GM12878 (cell line): Measurements from ENCODE around the gene NLGN2.

Source experiments
- BCL11A ChIP-seq: IDR thresholded peaks from 2 replicates; pipeline ENCODE4 v1.6.1; 2011; ENCODE audit warnings: low read depth, low read length
- CBX3 ChIP-seq: fragments of 200-600 bp; sonication (generic); IDR thresholded peaks from 2 replicates; pipeline ENCODE4 v1.6.1; 2016; ENCODE audit warnings: low read depth, borderline replicate concordance
- EP300 ChIP-seq, 2 experiments: fragments of 150-350 bp in 1 of 2; IDR thresholded peaks; 2 replicates each; pipeline ENCODE4 v1.6.1; 2011 to 2012; ENCODE audit warnings: low read depth in 2 of 2, low read length in 2 of 2, borderline replicate concordance in 1 of 2, improper control_type of control experiment in 1 of 2, inconsistent platforms in 1 of 2; ENCODE audit not compliant: control insufficient read depth in 1 of 2
- FOXM1 ChIP-seq: IDR thresholded peaks from 2 replicates; pipeline ENCODE4 v1.6.1; 2012; ENCODE audit warnings: low read depth, mild to moderate bottlenecking, inconsistent platforms, low read length, moderate library complexity
- POLR2A ChIP-seq: IDR thresholded peaks from 2 replicates; pipeline ENCODE4 v1.6.1; 2011; ENCODE audit warnings: low read depth, mild to moderate bottlenecking, low read length
- RAD51 ChIP-seq: fragments of 450-650 bp; IDR thresholded peaks from 2 replicates; pipeline ENCODE4 v1.6.1; 2016; ENCODE audit warnings: moderate library complexity, mild to moderate bottlenecking, inconsistent platforms
- STAT3 ChIP-seq: IDR thresholded peaks from 2 replicates; pipeline ENCODE4 v1.6.1; 2011; ENCODE audit warnings: low read depth, low read length, improper control_type of control experiment
- ZZZ3 ChIP-seq: IDR thresholded peaks from 2 replicates; pipeline ENCODE4 v1.6.1; 2011; ENCODE audit warnings: low read depth; ENCODE audit not compliant: control insufficient read depth, insufficient read length

DNA sequence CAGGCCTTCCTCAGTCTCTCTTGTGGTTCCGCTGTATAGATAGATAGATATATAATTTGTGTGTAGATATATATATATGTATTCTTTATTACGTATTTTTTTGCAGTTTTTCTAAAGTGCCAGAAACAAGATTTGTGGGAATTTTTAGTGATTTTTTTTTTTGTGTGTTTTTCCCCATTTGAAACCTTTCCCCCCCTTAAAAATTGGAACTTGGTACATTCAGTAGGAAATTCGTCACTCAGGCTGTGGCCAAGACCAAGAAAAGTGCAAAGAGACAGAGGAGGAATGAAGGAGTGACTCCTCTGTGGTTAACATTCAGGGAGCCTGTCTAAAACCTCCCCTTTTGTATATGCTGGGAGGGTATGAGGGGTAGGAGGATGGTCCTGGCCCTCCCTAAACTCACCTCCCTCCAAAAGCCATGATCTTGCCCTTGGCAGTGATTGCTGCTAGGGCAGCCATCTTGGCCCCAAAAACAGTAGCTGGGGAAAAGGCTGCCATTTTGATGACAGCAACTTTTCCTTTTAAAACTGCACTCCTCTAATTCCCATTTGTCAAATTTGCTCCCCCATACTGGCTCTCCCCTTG, 52.4 kb downstream of the NLGN2 start:
- TF ChIP-seq FOXM1: no peak
- no peak for TF ChIP-seq STAT3
- TF ChIP-seq BCL11A: no peak
- TF ChIP-seq POLR2A: no peak
- no peak for TF ChIP-seq ZZZ3
- no peak for TF ChIP-seq RAD51
- TF ChIP-seq EP300 (IDR thresholded peaks at IDR 0.05; ENCODE audit: borderline replicate concordance in 1 of 2, control insufficient read depth in 1 of 2, low read depth in 2 of 2, low read length in 2 of 2): no peak
- no peak for TF ChIP-seq CBX3
